Activated CD4-positive, alpha-beta T cell treated with anti-CD3 and anti-CD28 coated beads, Interleukin-2, amount 50 U/mL, for 1 hour (primary cell): ENCODE data around the gene ARFGAP2.

Source experiments
- DNase-seq: peaks from one replicate; pipeline ENCODE4 v3.0.0-alpha.2; 2020

Gene ARFGAP2

DNA sequence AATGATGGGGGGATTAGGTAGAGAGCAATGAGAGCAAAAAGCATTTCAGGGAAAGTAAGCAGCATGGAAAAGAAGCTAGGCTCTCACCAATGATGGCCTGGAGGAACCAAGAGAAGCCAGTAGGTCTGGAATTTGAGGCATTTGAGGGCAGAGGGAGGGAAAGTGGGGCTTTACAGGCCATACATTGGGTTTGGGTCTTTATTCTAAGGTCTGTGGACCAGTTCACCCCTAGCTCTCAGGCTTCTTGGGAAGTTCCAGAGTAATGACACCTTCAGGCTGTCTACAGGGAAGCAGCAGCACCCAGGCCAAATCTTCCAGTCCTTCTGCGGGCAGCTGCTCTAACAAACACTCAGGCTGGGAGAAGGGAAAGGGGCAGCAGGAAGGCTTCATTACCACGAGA lies 29.4 kb downstream of the ARFGAP2 start:
- DNase-seq: no peak

DNA sequence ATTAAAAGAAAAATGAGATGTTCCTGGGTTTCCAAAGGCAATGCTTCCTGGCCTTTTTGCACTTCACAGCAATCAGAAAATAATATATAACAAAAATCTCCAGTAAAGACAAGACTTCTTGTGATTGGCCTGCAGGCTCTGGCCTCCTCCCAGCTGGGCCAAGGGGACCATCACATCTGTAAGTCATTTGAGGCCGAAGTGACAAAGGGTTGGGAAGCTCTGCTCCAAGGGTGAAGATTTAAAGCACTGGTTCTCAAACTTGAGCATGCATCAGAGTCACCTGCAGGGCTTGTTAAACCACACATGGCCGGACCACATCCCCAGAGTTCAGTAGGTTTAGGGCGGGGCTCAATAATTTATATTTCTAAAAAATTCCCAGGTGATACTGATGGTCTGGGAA lies 32.1 kb downstream of the ARFGAP2 start:
- no peak for DNase-seq

DNA sequence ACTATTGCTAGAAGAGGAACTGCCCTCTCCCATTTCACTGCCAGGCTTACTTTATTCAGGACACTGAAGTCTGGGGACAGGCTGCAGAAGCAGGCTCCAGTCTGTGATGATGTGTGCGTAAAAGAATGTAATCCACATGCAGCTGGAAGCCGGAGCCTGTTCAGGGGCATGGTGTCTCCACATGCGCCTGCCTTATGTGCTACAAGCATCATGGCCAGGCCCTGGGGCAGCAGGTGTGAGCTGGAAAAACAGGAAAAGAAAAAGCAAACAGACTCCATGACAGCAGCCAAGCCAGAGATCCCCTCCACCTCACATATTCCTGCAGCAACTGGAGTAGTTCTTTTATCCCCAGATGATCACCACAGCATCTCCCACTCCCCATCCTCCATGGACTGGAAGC lies 33.4 kb downstream of the ARFGAP2 start:
- DNase-seq: no peak

DNA sequence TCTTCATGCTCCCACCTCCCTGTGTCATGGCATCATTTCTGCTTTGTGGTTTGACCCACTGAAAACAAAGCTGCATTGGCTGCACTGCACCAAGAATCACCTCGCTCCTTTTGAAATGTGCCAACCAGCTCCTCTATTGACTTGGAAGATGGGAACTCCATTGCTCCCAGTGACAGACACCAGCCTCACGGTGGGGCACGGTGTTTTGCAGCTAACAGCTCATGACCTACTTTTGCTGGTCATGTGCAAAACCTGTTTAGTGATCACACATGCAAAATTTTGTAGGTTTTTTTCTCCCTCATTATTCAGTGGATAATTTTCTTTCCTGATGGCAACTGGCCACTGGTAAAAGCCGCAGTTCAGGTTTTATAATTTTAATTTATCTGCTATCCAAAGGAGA lies 36.8 kb downstream of the ARFGAP2 start:
- DNase-seq: no peak

DNA sequence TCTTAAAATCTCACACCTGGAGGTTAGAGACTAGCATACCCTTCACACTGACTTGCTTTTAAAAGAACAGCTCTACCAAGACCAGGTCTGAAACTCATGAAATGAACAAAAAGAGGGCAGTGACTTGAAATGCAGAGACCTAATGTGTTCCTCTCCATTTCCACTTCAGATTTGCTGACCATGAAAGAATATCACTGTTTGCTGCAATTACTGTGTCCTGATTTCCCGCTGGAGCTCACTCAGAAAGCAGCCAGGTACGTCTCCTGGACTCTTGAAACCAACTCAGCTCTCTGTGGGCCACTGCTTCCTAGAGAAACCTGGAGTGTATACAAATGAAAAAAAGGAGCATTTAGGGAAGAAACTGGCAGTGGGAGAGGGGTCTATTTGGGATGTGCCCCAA lies 39.2 kb downstream of the ARFGAP2 start:
- DNase-seq: no peak

DNA sequence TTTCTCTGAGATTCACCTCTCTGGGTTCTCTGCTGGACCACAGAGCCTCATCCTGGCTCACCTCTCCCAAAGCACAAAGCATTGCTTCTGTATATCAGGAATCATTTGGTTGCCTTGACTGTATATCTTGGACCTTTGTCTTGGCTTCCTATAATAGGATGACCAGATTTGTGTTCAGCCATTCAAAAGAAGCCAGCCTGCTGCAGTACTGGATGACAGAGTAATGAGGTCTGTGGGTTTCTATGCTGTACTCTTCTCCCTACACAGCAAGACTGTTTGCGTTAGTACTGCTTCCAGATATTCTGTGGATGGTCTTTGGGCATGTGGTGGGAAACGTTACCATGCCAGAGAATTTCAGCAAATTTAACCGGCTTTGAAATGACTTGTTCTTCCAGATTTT lies 39.8 kb downstream of the ARFGAP2 start:
- no peak for DNase-seq

DNA sequence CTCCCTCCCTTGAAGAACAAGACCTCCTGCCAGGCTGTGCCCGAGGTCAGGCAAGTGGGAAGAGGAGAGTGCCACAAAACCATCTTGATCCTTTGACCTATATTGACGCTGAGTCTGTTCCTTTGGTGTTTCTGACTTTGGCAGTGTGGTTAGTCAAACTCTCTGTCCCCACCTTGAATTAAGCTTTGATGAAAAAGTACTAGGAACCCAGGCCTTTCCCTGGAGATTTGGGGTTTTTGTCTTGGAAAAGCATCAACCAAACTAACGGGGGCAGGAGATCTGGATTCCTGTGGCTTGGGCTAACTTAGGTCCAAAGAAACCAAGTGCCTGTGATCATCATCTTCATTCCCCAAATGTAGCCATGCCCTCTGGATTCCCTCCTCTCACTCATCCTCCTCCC lies 40.4 kb downstream of the ARFGAP2 start:
- DNase-seq: no peak

DNA sequence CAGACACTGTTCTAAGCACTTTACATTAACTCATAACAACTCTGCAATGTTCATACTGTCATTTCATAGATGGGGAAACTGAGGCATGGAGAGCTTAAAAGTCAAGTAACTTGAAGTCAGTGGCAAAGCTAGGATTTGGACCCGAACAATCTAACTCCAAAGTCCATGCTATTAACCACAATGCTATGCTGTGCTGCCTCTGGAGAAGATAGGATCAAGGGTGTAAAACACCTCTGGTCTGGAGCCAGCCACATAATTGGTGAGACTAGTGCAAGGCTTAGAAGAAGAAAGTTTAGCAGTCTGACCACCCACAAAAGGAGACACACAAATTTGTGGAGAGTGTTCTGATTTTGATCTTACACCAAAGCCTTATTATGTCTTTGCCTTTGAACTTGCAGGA lies 43.7 kb downstream of the ARFGAP2 start:
- no peak for DNase-seq

DNA sequence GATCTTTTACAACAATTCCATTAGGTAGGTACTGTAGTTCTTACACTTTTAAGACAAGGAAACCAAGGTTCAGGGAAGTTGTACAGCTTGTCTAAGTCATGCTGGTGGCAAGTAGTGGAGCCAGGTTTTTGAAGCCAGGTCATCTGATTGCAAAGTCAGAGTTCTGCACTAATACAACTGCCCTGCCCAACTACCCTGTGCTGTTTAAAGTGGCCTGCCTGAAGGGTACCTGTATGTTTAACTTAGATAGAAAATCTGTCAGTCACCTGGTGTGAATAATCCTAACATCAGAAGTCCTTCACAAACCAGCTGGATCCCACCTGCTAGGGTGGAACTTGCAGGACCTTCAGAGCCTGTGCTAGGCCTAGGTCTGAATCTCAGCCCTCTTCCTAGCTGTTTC lies 44.2 kb downstream of the ARFGAP2 start:
- DNase-seq: no peak

DNA sequence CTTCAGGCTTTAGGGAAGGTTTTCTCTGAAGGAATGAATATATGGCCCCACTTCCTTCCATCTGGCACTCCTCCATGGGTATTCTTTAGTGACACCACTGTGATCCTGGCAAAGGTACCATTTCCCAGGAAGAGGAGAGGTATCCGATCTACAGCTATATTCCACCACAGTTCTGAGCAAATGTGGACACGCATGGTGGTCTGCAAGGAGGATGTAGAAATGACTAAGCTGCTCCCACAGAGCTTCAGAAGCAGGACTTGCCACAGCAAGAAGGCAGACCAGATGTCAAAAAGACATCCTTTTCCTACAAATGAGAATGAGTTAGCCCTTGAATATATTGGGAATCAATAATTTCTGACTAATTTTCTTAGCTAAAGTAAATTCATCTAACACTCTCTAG lies 45.5 kb downstream of the ARFGAP2 start:
- no peak for DNase-seq

DNA sequence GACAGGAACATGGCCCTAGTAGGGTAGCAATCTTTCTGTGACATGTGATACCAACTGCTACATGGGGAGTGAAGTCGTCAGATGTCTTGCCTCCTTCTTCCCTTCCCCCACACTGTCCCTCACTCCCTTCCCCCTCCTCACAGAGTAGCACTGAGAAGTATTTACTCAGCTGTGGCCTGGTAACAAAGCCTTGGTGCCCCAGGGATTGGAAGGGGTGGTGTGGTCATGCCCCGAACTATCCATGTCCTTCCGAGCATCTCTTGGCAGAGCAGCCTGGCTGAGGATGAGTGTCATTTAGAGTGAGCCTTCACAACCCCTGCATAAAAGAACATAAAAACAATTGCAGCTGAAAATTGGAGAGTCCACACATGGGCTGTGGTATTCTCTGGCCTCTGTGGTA lies 46.1 kb downstream of the ARFGAP2 start:
- DNase-seq: no peak

DNA sequence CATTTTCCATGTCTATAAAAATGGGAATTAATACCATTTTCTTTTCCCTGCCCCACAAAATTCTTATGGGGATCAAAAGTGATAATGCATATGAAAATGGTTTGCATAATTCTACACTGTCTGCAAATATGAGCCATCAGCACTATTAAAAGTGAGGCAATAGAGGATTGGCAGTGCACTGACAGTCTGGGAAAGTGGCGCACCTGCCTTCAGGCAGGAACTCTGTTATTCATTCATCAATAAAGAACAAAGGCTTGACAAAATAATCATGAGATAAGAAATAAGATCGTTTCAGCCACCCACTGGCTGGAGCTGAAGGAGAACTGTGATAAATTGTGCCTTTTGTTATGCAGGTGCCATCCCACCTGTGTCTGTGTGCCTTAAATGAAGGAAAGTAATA lies 49.5 kb downstream of the ARFGAP2 start:
- no peak for DNase-seq

DNA sequence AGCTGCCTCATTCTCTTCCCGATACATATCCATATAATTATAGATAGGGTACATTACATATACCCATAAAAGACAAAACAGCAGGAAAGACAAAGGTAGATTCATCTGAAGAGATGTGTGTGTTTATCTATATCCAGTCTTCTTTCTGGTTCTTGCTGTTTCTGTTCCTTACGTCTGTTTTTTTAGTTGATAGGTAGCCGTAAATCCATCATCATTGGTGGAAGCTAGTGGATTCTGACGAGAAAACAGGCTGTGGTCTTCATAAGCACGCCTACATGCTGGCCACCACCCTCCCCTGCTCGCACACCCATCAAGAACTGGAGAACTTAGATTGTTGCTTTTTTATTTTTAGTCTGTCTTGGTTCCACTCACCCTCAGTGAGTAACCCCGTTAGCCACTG lies 51.6 kb downstream of the ARFGAP2 start:
- DNase-seq: no peak

DNA sequence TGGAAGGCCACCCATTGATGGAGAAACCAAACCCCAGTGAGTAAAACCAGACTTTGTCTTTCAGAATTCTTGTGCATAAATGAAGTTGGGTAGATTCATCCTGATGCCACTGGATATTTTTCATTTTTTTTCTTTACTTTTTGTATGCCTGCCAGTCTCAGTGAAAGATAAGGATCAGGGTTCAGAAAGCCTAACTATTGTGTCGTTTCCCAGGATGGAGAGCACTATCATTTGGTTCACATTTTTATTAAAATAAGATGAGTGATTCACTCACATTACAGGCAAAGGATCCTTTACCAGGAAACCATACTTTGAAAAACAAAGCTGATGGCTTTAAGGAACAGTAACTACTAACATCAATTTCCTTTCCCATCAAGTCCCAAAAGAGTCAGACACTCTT lies 52.0 kb downstream of the ARFGAP2 start:
- DNase-seq: no peak

DNA sequence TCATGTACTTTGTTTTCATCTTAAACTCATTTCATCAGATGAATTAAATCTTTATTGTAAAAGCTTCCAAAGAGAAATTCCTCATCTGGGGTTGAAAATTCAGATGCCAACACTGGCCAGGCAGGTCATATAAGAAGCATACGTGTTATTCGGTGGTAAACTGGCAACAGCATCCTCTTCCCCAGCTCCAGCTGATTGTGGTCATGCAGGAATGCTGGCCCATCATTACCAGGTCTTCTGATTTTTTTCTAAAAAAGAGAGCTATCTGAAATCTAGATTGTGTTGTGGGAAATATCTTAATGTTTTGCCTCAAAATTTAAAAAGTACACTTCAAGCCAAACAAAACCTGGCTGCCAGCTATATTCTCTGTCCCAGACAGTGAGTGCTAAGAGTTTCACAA lies 53.6 kb downstream of the ARFGAP2 start:
- DNase-seq: no peak

DNA sequence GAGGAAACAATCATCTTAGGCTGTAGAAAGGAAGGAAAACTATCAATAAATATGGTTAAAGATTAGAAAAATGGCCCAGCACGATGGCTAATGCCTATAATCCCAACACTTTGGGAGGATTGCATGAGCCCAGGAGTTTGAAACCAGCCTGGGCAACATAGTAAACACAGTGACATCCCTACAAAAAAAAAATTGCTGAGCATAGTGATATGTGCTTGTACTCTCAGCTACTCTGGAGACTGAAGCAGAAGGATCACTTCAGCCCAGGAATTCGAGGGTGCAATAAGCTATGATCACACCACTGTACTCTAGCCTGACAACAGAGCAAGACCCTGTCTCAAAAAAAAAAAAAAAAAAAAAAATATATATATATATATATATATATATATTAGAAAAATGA lies 54.9 kb downstream of the ARFGAP2 start:
- no peak for DNase-seq

DNA sequence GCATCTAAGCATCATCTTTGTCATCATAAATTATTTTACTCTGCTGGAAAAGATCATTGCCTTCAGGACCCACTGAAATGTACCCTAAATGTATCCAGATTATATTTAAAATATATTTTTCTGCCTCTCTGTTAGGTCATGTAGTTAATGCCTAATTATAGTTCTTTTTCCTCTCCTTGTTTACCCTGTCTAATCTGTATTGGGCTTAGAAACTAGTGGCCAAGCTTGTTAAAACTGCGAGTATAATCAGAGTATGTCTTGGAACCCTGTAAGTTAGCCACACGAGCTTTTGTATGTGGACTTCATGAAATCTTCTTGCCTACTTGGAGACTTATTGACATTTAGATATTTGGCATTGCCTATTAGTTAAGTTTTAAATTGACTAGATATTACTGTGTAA lies 55.6 kb downstream of the ARFGAP2 start:
- no peak for DNase-seq

DNA sequence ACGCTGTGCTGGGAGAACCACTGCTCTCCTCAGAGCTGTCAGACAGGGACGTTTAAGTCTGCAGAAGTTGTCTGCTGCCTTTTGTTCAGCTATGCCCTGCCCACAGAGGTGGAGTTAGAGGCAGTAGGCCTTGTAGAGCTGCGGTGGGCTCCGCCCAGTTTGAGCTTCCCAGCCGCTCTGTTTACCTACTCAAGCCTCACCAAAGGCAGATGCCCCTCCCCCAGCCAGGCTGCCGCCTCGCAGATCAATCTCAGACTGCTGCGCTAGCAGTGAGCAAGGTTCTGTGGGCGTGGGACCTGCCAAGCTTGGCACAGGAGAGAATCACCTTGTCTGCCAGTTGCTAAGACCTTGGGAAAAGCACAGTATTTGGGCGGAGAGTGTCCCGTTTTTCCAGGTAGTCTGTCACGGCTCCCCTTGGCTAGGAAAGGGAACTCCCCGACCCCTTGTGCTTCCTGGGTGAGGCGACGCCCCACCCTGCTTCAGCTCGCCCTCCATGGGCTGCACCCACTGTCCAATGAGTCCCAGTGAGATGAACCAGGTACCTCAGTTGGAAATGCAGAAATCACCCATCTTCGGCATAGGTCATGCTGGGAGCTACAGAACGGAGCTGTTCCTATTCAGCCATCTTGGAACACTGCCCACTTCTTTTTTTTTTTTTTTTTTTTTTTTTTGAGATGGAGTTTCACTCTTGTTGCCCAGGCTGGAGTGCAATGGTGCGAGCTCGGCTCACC lies 57.6 kb downstream of the ARFGAP2 start:
- peak; percentile 46 for DNase-seq
